AG08396 (cell line): ENCODE data around the gene MT1A.

Experiments used
- DNase-seq: peaks from one replicate; pipeline ENCODE4 v3.0.0; 2012; ENCODE audit warnings: low spot score, mixed read lengths

The MT1A gene

GRCh38 chr16:56631197-56631596 is 7.3 kb upstream of the MT1A start:
- no peak for DNase-seq

GRCh38 chr16:56631832-56632155 is 6.7 kb upstream of the MT1A start:
- no peak for DNase-seq

GRCh38 chr16:56632156-56632847 is 6.2 kb upstream of the MT1A start, which contains the start of gene MT1M:
Gene MT1M, plus strand, starts transcription at chr16:56632659. Its CDS starts 73 bp downstream, at chr16:56632732.
- peak; percentile 63 for DNase-seq

GRCh38 chr16:56632848-56633365 is 5.6 kb upstream of the MT1A start:
- no peak for DNase-seq

- no peak for DNase-seq
Observed at GRCh38 chr16:56633535-56633934, 4.9 kb upstream of the MT1A start.

GRCh38 chr16:56634715-56635440 is 3.6 kb upstream of the MT1A start:
- no peak for DNase-seq

- no peak for DNase-seq
Observed at GRCh38 chr16:56635441-56635967, 3.0 kb upstream of the MT1A start.

GRCh38 chr16:56636616-56637413 is 1.7 kb upstream of the MT1A start:
- no peak for DNase-seq

GRCh38 chr16:56639045-56639444 is 579 bp downstream of the MT1A start:
- DNase-seq, result no peak

GRCh38 chr16:56640076-56640475 is 1.6 kb downstream of the MT1A start:
- no peak for DNase-seq

- no peak for DNase-seq
Observed at GRCh38 chr16:56641166-56641565, 2.7 kb downstream of the MT1A start.

- DNase-seq, result peak; percentile 69
Observed at GRCh38 chr16:56643080-56643778, 4.8 kb downstream of the MT1A start.

- no peak for DNase-seq
Observed at GRCh38 chr16:56643833-56644232, 5.4 kb downstream of the MT1A start.

- no peak for DNase-seq
Observed at GRCh38 chr16:56645311-56645710, 6.8 kb downstream of the MT1A start.

GRCh38 chr16:56645838-56646237 is 7.4 kb downstream of the MT1A start:
- no peak for DNase-seq

- no peak for DNase-seq
Observed at GRCh38 chr16:56647641-56648431, 9.4 kb downstream of the MT1A start.

- DNase-seq, result no peak
Observed at GRCh38 chr16:56649271-56649670, 10.8 kb downstream of the MT1A start.

- no peak for DNase-seq
Observed at GRCh38 chr16:56649820-56650219, 11.4 kb downstream of the MT1A start.

GRCh38 chr16:56651586-56651985 is 13.1 kb downstream of the MT1A start, which contains the start of gene MT1B:
Gene MT1B, plus strand, starts transcription at chr16:56651886. Its CDS starts 68 bp downstream, at chr16:56651954.
- no peak for DNase-seq

GRCh38 chr16:56652600-56652999 is 14.1 kb downstream of the MT1A start:
- no peak for DNase-seq

GRCh38 chr16:56653218-56653617 is 14.8 kb downstream of the MT1A start:
- DNase-seq, result no peak
